Hepatocyte (in vitro differentiated cells): Measurements from ENCODE around the gene SLAIN2. TPM values are rescaled to one million over a fixed set of nuclear protein-coding genes. Genes with fewer than 3 reads are reported as not detected.

ENCODE experiments used
- DNase-seq: peaks from one replicate; pipeline ENCODE4 v3.0.0-alpha.2; 2016; ENCODE audit warnings: low spot score
- H2AFZ ChIP-seq: fragments of 200-600 bp; sonication (generic); 2 replicates; pipeline ENCODE4 v1.6.0; 2016; ENCODE audit warnings: antibody characterized with exemption, mild to moderate bottlenecking
- H3K27ac ChIP-seq: fragments of 200-600 bp; sonication (generic); 2 replicates; pipeline ENCODE4 v1.5.1; 2016; ENCODE audit warnings: mild to moderate bottlenecking
- H3K27me3 ChIP-seq: fragments of 200-600 bp; sonication (generic); 2 replicates; pipeline ENCODE4 v1.6.1; 2016
- H3K36me3 ChIP-seq: fragments of 200-600 bp; sonication (generic); replicated peaks from 2 replicates; pipeline ENCODE4 v1.5.1; 2016; ENCODE audit warnings: low read depth; ENCODE audit not compliant: insufficient read depth
- H3K4me1 ChIP-seq: fragments of 200-600 bp; sonication (generic); 2 replicates; pipeline ENCODE4 v1.5.1; 2016; ENCODE audit warnings: mild to moderate bottlenecking, moderate library complexity; ENCODE audit not compliant: insufficient read depth
- H3K4me2 ChIP-seq: fragments of 200-600 bp; sonication (generic); 2 replicates; pipeline ENCODE4 v1.6.0; 2016
- H3K4me3 ChIP-seq: fragments of 200-600 bp; sonication (generic); 2 replicates; pipeline ENCODE4 v1.5.1; 2016; ENCODE audit warnings: mild to moderate bottlenecking
- H3K79me2 ChIP-seq: fragments of 200-600 bp; sonication (generic); 2 replicates; pipeline ENCODE4 v1.6.0; 2017; ENCODE audit warnings: mild to moderate bottlenecking
- H3K9me2 ChIP-seq: fragments of 200-600 bp; sonication (generic); replicated peaks from 2 replicates; pipeline ENCODE4 v1.6.0; 2017; ENCODE audit warnings: mild to moderate bottlenecking; ENCODE audit not compliant: insufficient read depth
- H3K9me3 ChIP-seq: fragments of 200-600 bp; sonication (generic); 2 replicates; pipeline ENCODE4 v1.5.1; 2016; ENCODE audit warnings: low read depth, mild to moderate bottlenecking
- H4K20me1 ChIP-seq: fragments of 200-600 bp; sonication (generic); 2 replicates; pipeline ENCODE4 v1.6.0; 2016; ENCODE audit warnings: mild to moderate bottlenecking; ENCODE audit not compliant: insufficient read depth, poor library complexity, severe bottlenecking
- CTCF ChIP-seq: fragments of 200-600 bp; sonication (generic); IDR thresholded peaks from 2 replicates; pipeline ENCODE4 v1.5.1; 2016; ENCODE audit warnings: antibody characterized with exemption, mild to moderate bottlenecking; ENCODE audit not compliant: poor library complexity
- EZH2 ChIP-seq: fragments of 200-600 bp; sonication (generic); IDR thresholded peaks from 2 replicates; pipeline ENCODE4 v1.6.1; 2016; ENCODE audit warnings: antibody characterized with exemption, mild to moderate bottlenecking, borderline replicate concordance
- EZH2phosphoT487 ChIP-seq: fragments of 200-600 bp; sonication (generic); IDR thresholded peaks from one replicate; pipeline ENCODE4 v1.6.1; 2018; ENCODE audit warnings: antibody characterized with exemption, mild to moderate bottlenecking, low read depth, moderate library complexity; ENCODE audit not compliant: unreplicated experiment, severe bottlenecking
- WGBS: methylation state at CpG from one replicate; pipeline ENCODE4 v1.1.6; 2016; ENCODE audit warnings: low lambda C conversion rate; ENCODE audit errors: missing lambda C conversion rate; 5-methylcytosine and 5-hydroxymethylcytosine counted together
- polyA plus RNA-seq: library from polyadenylated mRNA; unstranded; fragments of >200 nt; fragmentation: Nextera tagmentation; extraction: Ambion mirVana; gene quantifications from 2 replicates; pipeline ENCODE4 v1.2.1, GENCODE V29; 2016
- total RNA-seq: library from RNA; depleted of rRNA; stranded (reverse); fragments of >200 nt; gene quantifications from 2 replicates; pipeline ENCODE4 v1.2.3, GENCODE V29; 2014

The SLAIN2 gene
- total and polyA plus RNA-seq, 2 experiments from 2014 or later, result 40.1 to 67.6 TPM

- Histone ChIP-seq H3K79me2 (no peaks in the 10 kb centered on the region), H3K9me2 (no peaks in the 10 kb centered on the region), H3K4me2 (no peak overlapping the region), H3K36me3 (no peaks in the 10 kb centered on the region), H3K27me3 (no peaks in the 10 kb centered on the region), H3K4me3 (no peak overlapping the region), H3K4me1 (no peaks in the 10 kb centered on the region), H4K20me1 (no peaks in the 10 kb centered on the region), H3K9me3 (no peaks in the 10 kb centered on the region), H2AFZ (no peak overlapping the region), H3K27ac (no peak overlapping the region)
- TF ChIP-seq EZH2 (no peak), EZH2phosphoT487 (no peak), CTCF (no peak)
- 98% methylated on average over 2 of the region's 2 CpGs for WGBS
- no peak for DNase-seq
Observed at GRCh38 chr4:48297256-48297846, 44.0 kb upstream of the SLAIN2 start.

GRCh38 chr4:48299560-48299959 is 41.8 kb upstream of the SLAIN2 start:
- DNase-seq, result no peak
- 91% methylated on average over 4 of the region's 4 CpGs for WGBS
- Histone ChIP-seq H3K36me3 (no peaks in the 10 kb centered on the region), H2AFZ (no peak overlapping the region), H3K9me2 (no peaks in the 10 kb centered on the region), H3K4me1 (no peaks in the 10 kb centered on the region), H3K4me2 (no peak overlapping the region), H3K27ac (no peak overlapping the region), H4K20me1 (no peaks in the 10 kb centered on the region), H3K4me3 (no peak overlapping the region), H3K79me2 (no peaks in the 10 kb centered on the region), H3K27me3 (no peaks in the 10 kb centered on the region), H3K9me3 (no peaks in the 10 kb centered on the region)
- TF ChIP-seq CTCF (no peak), EZH2 (no peak), EZH2phosphoT487 (no peak)

GRCh38 chr4:48300004-48300403 is 41.3 kb upstream of the SLAIN2 start:
- no peaks in the 10 kb centered on the region for H3K4me1 ChIP-seq
- no peak for DNase-seq
- no peak overlapping the region for H3K4me3 ChIP-seq
- no peak overlapping the region for H3K4me2 ChIP-seq
- no peaks in the 10 kb centered on the region for H3K27me3 ChIP-seq
- H3K36me3 ChIP-seq, result no peaks in the 10 kb centered on the region
- no peaks in the 10 kb centered on the region for H3K79me2 ChIP-seq
- TF ChIP-seq CTCF (no peak), EZH2 (no peak), EZH2phosphoT487 (no peak)
- no peaks in the 10 kb centered on the region for H4K20me1 ChIP-seq
- no peak overlapping the region for H3K27ac ChIP-seq
- no peaks in the 10 kb centered on the region for H3K9me2 ChIP-seq
- no peak overlapping the region for H2AFZ ChIP-seq
- 85% methylated on average over 2 of the region's 2 CpGs for WGBS
- H3K9me3 ChIP-seq, result no peaks in the 10 kb centered on the region
